WTC11 (cell line): Measurements from ENCODE around the gene PRR5L. TPM values are rescaled to one million over a fixed set of nuclear protein-coding genes. Genes with fewer than 3 reads are reported as not detected.

ENCODE experiments used
- ATAC-seq: fragments of 200-7000 bp; cut with Tn5 transposase; 2 replicates; pipeline ENCODE4 v1.10.0; 2021; ENCODE audit warnings: mild to moderate bottlenecking, moderate library complexity
- CTCF ChIA-PET: fragments of 300-600 bp; sonication (Branson Sonifier 250); formaldehyde crosslinking; loops from one replicate; lab custom pipeline; 2021; ENCODE audit warnings: antibody characterized with exemption; lab: Charles Lee
- POLR2A ChIA-PET: fragments of 350-600 bp; sonication (Branson Sonifier 250); formaldehyde crosslinking; loops from one replicate; lab custom pipeline; 2021; ENCODE audit warnings: antibody characterized with exemption; lab: Charles Lee
- DNase-seq: peaks from one replicate; pipeline ENCODE4 v3.0.0; 2021; ENCODE audit warnings: low spot score
- H3K27ac Mint-ChIP-seq: 2 replicates; pipeline ENCODE4 v1.8.0; 2021; ENCODE audit warnings: mixed read lengths
- H3K27me3 Mint-ChIP-seq: 2 replicates; pipeline ENCODE4 v1.8.0; 2021; ENCODE audit warnings: low read depth, mild to moderate bottlenecking, moderate library complexity, mixed read lengths
- H3K36me3 Mint-ChIP-seq: 2 replicates; pipeline ENCODE4 v1.8.0; 2021; ENCODE audit warnings: mixed read lengths
- H3K4me1 Mint-ChIP-seq: 2 replicates; pipeline ENCODE4 v1.8.0; 2022; ENCODE audit warnings: mixed read lengths
- H3K4me3 Mint-ChIP-seq: 2 replicates; pipeline ENCODE4 v1.8.0; 2021; ENCODE audit warnings: mild to moderate bottlenecking, moderate library complexity, mixed read lengths
- H3K9me3 Mint-ChIP-seq: 2 replicates; pipeline ENCODE4 v1.8.0; 2021; ENCODE audit warnings: mixed read lengths
- AR ChIP-seq: fragments of 250-450 bp; sonication (Bioruptor Pico); IDR thresholded peaks from 2 replicates; pipeline ENCODE4 v1.9.0; 2021; ENCODE audit warnings: mild to moderate bottlenecking
- ATF2 ChIP-seq: sonication (generic); formaldehyde crosslinking; IDR thresholded peaks from 2 replicates; pipeline ENCODE4 v1.8.1; 2022; ENCODE audit warnings: low read depth, missing genetic modification reagents, borderline replicate concordance
- CREB1 ChIP-seq: sonication (generic); formaldehyde crosslinking; IDR thresholded peaks from 2 replicates; pipeline ENCODE4 v1.8.0; 2023; ENCODE audit warnings: mild to moderate bottlenecking, missing genetic modification reagents
- FOXK1 ChIP-seq: sonication (generic); formaldehyde crosslinking; IDR thresholded peaks from 2 replicates; pipeline ENCODE4 v1.8.0; 2022; ENCODE audit warnings: mild to moderate bottlenecking, moderate library complexity, missing genetic modification reagents
- MYBL2 ChIP-seq: sonication (generic); formaldehyde crosslinking; IDR thresholded peaks from 2 replicates; pipeline ENCODE4 v1.8.1; 2023; ENCODE audit warnings: mild to moderate bottlenecking, moderate library complexity, missing genetic modification reagents
- NFATC4 ChIP-seq: fragments of 250-450 bp; sonication (Bioruptor Pico); IDR thresholded peaks from 2 replicates; pipeline ENCODE4 v1.9.0; 2021; ENCODE audit warnings: mild to moderate bottlenecking
- NFYB ChIP-seq: sonication (generic); formaldehyde crosslinking; conservative IDR thresholded peaks from 2 replicates; pipeline ENCODE4 v1.8.0; 2022; ENCODE audit warnings: low read depth, missing genetic modification reagents
- PRDM15 ChIP-seq: sonication (generic); formaldehyde crosslinking; IDR thresholded peaks from 2 replicates; pipeline ENCODE4 v1.8.0; 2022; ENCODE audit warnings: missing genetic modification reagents
- RORB ChIP-seq: fragments of 250-450 bp; sonication (Bioruptor Pico); IDR thresholded peaks from 2 replicates; pipeline ENCODE4 v1.9.0; 2021; ENCODE audit warnings: mild to moderate bottlenecking
- SMAD4 ChIP-seq: sonication (generic); formaldehyde crosslinking; IDR thresholded peaks from 2 replicates; pipeline ENCODE4 v1.8.0; 2022; ENCODE audit warnings: mild to moderate bottlenecking, missing genetic modification reagents
- USF1 ChIP-seq: sonication (generic); formaldehyde crosslinking; IDR thresholded peaks from 2 replicates; pipeline ENCODE4 v1.8.0; 2022; ENCODE audit warnings: mild to moderate bottlenecking, missing genetic modification reagents
- ZBTB21 ChIP-seq: sonication (generic); formaldehyde crosslinking; IDR thresholded peaks from 2 replicates; pipeline ENCODE4 v1.8.1; 2023; ENCODE audit warnings: mild to moderate bottlenecking, missing genetic modification reagents, borderline replicate concordance
- ZMAT4 ChIP-seq: fragments of 250-450 bp; sonication (Bioruptor Pico); IDR thresholded peaks from 2 replicates; pipeline ENCODE4 v1.9.0; 2021; ENCODE audit warnings: mild to moderate bottlenecking
- ZNF317 ChIP-seq: sonication (generic); formaldehyde crosslinking; IDR thresholded peaks from 2 replicates; pipeline ENCODE4 v1.8.1; 2023; ENCODE audit warnings: low read depth, mild to moderate bottlenecking, moderate library complexity, missing genetic modification reagents, borderline replicate concordance
- total RNA-seq: library from RNA; stranded (reverse); gene quantifications from 3 replicates; pipeline ENCODE4 v1.2.3, GENCODE V29; 2021

PRR5L gene
- total RNA-seq, 1 experiment from 2014 or later, result 3.9 TPM

GRCh38 chr11:36485298-36486002 is 189.4 kb downstream of the PRR5L start:
- ATAC-seq, result no peak
- DNase-seq, result no peak
- Mint-ChIP-seq H3K4me3 (no peak overlapping the region), H3K4me1 (no peaks in the 10 kb centered on the region), H3K27ac (no peak overlapping the region), H3K36me3 (peaks cover 6% of the 10 kb centered on the region), H3K27me3 (no peaks in the 10 kb centered on the region), H3K9me3 (no peaks in the 10 kb centered on the region)
- POLR2A ChIA-PET, result no interaction called here
- TF ChIP-seq SMAD4 (no peak), RORB (CRISPR knock-in tag) (no peak), NFYB (CRISPR knock-in tag) (no peak), CREB1 (CRISPR knock-in tag) (no peak)
- TF ChIP-seq, all 79 proteins: peak for 0
- CTCF ChIA-PET, result no interaction called here

- no peak for TF ChIP-seq AR (CRISPR knock-in tag)
- TF ChIP-seq ATF2 (CRISPR knock-in tag), result no peak
- no peak for TF ChIP-seq ZBTB21
- TF ChIP-seq PRDM15, result no peak
- TF ChIP-seq NFATC4 (CRISPR knock-in tag), result no peak
- no peak for TF ChIP-seq ZNF317 (CRISPR knock-in tag)
- no peak for TF ChIP-seq FOXK1
- no peak for TF ChIP-seq MYBL2 (CRISPR knock-in tag)
- no peak for TF ChIP-seq ZMAT4
- TF ChIP-seq USF1, result no peak
- Mint-ChIP-seq H3K4me1 (no peaks in the 10 kb centered on the region), H3K4me3 (no peak overlapping the region), H3K9me3 (no peaks in the 10 kb centered on the region), H3K36me3 (peaks cover 12% of the 10 kb centered on the region), H3K27me3 (no peaks in the 10 kb centered on the region), H3K27ac (no peak overlapping the region)
- ChIA-PET POLR2A (no interaction called here), CTCF (interaction anchor here (1.1 to 1.7 kb wide), 2 partner anchors 9 to 195 kb away, joined by 5 to 6 read pairs; no protein-coding TSS in a partner anchor)
- ATAC-seq, result no peak
- DNase-seq, result no peak
Measured at GRCh38 chr11:36487619-36488018, 191.5 kb downstream of the PRR5L start.
